GM19452 (cell line): Measurements from ENCODE around the gene GRK7.
"Not testable (repeated sequence)": the region's sequence is repeated elsewhere in the genome, so short reads cannot be mapped to it uniquely, and the experiment has no call there.

ENCODE experiments used
- ATAC-seq: cut with Tn5 transposase; IDR thresholded peaks from one replicate; pipeline ENCODE4 v1.9.1; 2021; ENCODE audit not compliant: unreplicated experiment

Gene GRK7

GRCh38 chr3:141795276-141795675 lies 32.1 kb downstream of the GRK7 start:
- ATAC-seq, result no peak

GRCh38 chr3:141795741-141796080 lies 32.5 kb downstream of the GRK7 start:
- no peak for ATAC-seq

DNA sequence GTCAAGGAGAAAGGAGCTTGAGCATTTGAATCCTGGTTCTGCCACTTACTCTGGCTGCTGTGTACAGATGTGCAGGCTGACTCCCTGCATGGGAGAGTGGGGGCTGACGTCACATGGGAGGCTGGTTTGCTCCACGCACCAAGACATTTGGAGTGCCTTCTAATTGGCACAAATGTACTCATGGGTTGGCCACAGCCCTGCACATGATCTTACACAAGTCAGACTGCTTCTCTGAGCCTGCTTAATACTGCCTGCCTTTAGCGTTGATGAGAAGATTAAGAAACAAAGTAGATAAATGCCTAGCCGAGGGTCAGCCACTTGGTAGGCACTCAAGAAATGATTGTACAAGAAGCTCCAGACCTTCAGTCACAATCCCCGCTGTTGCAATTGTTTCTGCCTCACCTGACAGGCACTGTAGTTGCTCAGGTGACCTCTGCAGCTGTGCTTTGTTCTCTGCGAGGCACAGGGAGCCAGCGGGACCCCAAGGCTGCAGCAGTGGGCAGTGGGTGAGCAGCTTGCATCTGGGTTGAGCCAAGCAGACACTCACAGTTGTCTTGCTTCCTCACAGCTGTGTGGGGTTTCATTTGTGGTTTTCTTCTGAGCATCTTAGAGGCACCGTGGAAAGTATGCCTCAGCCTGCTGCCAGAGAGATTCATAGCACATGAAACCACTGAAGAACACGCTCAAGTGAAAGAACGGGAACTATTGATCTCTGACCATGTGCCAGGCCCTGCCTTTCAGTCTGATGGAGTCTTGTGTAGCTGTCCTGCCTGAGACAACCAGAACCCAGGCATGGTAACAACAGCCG lies 33.1 kb downstream of the GRK7 start:
- peak; percentile 93 for ATAC-seq

DNA sequence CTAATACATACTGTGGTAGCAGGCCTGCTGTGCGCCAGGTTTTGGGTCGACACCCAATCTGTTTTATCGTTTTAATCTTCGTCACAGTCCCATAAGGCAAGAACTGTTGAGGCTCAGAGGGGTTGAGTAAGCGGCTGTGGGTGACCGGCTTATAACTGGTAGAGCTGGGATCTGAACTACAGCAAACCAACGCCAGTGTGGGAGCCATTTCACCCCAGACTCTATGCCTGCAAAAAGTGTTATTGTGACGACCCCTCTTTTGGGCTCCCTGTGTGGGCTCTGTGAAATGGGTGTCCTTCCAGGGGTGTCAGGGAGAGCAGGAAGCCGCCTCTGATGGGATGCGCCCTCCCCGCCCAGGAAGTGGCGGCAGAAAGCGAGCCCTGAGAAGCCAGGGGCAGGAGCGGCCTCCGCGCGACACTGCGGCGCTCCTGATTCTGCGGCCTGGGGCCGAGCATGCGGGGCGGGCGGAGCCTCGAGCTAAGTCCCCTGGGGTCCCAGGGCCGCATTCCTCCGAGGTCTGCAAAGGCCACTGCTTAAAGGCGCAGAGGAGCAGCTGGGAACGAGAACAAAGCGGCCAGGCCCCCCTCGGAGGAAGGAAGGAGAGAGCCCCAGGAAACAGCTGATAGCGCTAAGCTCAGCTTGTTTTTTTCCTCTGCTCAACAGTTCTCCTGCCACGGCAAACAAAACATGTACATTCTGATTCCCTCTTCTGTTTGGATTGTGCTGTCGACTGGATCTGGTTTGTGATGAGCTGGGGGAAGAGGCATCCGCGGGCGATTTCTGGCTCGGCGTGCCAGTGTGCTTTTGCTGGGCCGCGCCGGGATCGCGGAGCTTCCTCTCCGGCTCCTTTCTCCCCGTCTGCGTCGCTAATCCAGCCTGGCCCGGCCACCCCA lies 33.9 kb downstream of the GRK7 start:
- ATAC-seq, result peak; percentile 17

- ATAC-seq, result no peak
Measured at GRCh38 chr3:141797819-141798447, 34.7 kb downstream of the GRK7 start.

GRCh38 chr3:141798448-141798845 lies 35.2 kb downstream of the GRK7 start:
- no peak for ATAC-seq

DNA sequence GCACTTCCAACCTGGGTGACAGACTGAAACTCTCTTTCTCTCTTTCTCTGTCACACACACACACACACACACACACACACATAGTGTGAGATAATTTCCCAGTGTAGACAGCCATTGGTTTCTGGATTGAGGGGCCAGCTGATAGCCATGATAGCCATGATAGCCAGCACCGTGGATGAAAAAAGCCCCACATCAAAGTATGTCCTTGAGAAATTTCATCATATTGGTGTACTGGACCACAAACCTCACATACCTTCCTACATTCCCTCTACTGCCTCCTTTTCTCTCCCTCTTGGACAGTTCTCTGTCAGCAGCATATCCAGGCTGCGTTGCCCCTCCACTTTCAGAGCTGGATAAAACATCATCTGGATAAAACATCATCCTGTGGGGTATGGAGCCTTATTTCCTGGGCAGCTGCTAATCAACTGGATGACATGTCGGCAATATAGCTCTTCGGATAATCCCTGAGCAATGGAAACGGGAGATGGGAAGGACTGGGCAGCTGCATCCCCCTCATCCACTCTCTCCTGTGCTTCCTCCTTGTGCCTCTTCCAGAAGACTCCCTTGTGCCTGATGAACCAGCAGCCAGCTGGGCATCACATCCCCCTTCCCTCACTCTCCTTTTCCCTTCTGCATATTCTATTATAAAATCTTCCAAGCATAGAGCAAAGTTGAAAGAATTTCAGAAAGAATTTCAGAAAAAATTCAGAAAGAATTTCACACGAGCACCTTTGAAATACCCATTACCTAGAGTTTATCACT lies 39.3 kb downstream of the GRK7 start:
- ATAC-seq, result no peak

GRCh38 chr3:141803538-141803937 lies 40.3 kb downstream of the GRK7 start:
- ATAC-seq, result not testable (repeated sequence)

- no peak for ATAC-seq
Measured at GRCh38 chr3:141804447-141804777, 41.2 kb downstream of the GRK7 start.

- no peak for ATAC-seq
Measured at GRCh38 chr3:141804778-141805639, 41.8 kb downstream of the GRK7 start.

- ATAC-seq, result no peak
Measured at GRCh38 chr3:141807277-141808033, 44.2 kb downstream of the GRK7 start.

DNA sequence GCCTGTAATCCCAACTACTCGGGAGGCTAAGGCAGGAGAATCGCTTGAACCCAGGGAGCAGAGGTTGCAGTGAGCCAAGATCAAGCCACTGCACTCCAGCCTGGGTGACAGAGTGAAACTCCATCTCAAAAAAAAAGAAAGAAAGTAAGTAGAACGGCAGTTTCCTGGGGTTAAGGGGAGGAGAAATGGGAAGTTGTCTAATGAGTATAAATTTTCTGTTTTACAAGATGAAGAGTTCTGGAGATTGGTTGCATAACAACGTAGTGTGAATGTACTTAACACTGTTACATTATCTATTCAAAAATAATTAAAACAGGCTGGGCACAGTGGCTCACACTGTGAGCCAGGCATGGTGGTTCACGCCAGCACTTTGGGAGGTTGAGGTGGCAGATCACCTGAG lies 45.4 kb downstream of the GRK7 start:
- no peak for ATAC-seq

DNA sequence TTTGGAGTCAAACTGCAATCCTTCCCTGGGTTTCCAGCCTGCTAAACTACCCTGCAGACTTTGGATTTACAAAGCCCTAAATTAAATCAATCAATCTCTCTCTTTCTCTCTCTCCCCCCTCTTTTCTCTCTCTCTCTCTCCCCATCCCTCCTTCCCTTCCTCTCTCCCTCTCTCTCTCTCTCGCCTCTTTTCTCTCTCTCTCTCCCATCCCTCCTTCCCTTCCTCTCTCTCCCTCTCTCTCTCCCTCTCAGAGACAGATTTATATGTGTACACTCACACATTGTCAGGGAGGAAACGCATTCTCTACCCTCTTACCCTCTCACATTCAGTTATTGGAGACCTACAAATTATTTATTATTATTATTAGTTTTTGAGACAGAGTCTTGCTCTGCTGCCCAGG lies 47.0 kb downstream of the GRK7 start:
- no peak for ATAC-seq

- ATAC-seq, result no peak
Measured at GRCh38 chr3:141811348-141811747, 48.1 kb downstream of the GRK7 start.

DNA sequence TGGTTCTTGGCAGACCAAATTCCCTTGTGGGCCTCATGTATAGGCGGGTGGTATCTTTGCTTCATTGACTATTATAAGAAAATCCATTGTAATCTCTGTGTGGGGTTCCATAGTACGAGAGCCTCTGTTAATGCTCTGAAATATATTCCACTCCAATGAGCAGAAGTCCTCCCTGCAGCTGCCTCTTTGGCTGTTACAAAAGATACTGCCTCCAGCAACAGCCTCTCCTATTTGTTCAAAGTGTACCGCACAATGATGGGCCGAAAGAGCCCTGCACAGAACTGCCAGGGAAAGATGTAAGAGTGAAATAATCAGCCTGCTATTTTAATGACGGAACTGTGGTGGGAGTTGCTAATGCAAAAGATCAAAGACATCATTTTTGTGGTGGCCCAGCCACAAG lies 48.9 kb downstream of the GRK7 start:
- no peak for ATAC-seq

GRCh38 chr3:141812586-141812985 lies 49.4 kb downstream of the GRK7 start:
- ATAC-seq, result no peak
